GM13976 (cell line): ENCODE data around the gene NR2F2.

Source experiments
- DNase-seq: peaks from one replicate; pipeline ENCODE4 v3.0.0; 2012; ENCODE audit warnings: low spot score
- in situ Hi-C: fragments of 300-500 bp; cut with MboI; formaldehyde crosslinking; loops from one replicate; pipeline ENCODE4 v1.12.0; 2022; ENCODE audit warnings: low sequenced_read_pairs, mixed read lengths, inconsistent platforms; ENCODE audit not compliant: unreplicated experiment
- TF ChIP-seq, protein P1 (sequence below): IDR thresholded peaks from 2 replicates; pipeline ENCODE4 v1.5.1; 2012; ENCODE audit warnings: borderline replicate concordance, mild to moderate bottlenecking; ENCODE audit not compliant: insufficient read depth; ENCODE audit errors: extremely low read depth, missing control alignments, control extremely low read depth

NR2F2 gene

DNA sequence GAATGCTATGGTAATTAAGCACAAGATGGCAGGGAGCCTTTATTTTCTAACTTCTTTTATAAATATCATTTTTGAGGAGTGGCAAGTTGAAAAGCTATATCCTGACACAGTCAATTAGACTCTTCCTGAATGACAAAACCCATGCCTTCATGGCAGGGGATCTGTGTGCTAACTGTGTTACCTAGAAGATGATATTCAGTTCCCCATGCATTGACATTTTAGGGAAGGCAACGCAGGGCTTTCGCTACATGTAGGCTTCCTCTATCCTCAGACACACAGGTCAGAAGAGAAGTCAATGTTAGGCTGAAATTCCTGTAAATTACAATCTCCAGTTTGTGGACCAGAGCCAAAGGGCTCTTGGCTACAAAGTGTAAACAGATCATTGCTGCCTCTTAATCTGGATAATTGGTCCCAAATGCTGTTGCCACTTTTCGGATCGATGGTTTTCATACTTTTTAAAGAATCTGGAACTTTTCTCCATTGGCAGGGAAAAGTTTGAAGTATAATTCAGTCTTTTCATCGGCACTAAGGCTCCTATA lies 22.6 kb upstream of the NR2F2 start:
- TF ChIP-seq, protein P1, sequence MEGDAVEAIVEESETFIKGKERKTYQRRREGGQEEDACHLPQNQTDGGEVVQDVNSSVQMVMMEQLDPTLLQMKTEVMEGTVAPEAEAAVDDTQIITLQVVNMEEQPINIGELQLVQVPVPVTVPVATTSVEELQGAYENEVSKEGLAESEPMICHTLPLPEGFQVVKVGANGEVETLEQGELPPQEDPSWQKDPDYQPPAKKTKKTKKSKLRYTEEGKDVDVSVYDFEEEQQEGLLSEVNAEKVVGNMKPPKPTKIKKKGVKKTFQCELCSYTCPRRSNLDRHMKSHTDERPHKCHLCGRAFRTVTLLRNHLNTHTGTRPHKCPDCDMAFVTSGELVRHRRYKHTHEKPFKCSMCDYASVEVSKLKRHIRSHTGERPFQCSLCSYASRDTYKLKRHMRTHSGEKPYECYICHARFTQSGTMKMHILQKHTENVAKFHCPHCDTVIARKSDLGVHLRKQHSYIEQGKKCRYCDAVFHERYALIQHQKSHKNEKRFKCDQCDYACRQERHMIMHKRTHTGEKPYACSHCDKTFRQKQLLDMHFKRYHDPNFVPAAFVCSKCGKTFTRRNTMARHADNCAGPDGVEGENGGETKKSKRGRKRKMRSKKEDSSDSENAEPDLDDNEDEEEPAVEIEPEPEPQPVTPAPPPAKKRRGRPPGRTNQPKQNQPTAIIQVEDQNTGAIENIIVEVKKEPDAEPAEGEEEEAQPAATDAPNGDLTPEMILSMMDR: no peak
- in situ Hi-C loops: no loop called here
- no peak for DNase-seq

DNA sequence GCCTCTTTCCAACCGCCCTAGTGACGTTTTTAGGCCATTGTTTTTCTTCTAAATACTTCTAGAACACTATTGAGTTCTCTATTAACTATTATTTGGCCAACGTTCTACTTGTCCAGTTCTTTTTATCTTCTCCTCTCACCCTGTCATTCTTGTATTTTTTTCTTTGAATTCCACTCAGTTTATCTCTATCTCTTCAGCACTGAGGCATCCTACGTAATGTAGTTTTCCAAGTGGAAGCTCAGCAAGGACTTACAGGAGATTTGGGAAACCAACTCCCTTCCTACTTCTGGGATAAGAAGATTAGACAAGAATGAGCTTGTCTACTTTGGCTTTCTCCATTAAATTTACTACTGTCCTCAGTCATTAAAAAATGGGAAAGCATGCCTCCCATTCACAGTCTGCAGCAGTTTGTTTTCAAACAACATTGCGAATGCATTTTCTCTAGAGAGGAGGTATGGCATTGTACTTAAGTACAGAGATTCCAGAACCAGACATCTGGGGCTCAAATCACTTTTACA lies 21.3 kb upstream of the NR2F2 start:
- no peak for DNase-seq
- in situ Hi-C loops: no loop called here
- TF ChIP-seq, protein P1: no peak

DNA sequence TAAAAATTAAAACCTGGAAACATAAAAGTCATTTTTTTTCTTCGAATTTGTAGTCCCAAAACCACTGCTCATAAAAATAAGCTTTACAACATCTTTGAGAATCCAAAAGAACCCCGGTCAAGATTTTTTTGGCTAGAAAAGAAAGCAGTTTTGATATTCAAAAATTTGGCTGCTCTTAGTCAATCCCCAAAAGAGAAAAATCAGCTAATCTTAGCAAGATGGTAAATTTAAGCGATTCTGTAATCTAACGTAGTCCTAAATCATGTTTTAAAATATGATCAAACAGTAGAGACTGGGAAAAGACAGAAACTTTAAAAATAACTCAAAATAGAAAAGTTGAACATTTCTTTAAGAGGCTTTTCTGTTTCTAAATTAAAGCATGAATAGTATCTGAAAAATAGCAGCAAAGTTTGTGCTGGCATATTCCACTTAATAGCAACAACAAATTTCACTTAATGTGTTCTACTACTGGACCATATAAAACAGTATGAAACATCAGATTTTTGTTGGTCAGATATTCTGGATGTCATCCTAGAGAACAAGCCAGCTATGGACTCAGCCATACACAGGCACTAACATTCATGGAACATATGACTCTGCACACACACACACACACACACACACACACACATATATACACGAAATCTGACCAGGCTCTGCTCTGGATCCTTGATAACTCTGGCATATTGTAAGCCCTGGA lies 19.1 kb upstream of the NR2F2 start:
- TF ChIP-seq, protein P1: no peak
- no peak for DNase-seq
- in situ Hi-C loops: no loop called here

DNA sequence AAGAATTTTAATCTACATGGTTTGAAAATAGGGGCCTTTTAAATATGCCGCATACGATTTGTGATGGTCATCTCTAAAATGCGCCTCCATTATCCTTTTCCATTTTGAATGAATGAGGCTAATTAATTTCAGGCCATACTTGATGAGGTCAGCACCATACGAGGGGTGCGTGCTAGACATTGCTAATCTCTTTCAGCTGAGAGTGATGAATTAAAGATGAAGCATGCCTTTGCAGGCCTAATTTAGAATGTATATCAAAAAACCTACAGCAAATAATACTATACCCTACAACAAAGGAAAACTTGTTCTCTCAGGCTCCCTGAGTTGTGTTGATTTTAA lies 18.6 kb upstream of the NR2F2 start:
- DNase-seq: no peak
- in situ Hi-C loops: no loop called here
- TF ChIP-seq, protein P1: no peak

DNA sequence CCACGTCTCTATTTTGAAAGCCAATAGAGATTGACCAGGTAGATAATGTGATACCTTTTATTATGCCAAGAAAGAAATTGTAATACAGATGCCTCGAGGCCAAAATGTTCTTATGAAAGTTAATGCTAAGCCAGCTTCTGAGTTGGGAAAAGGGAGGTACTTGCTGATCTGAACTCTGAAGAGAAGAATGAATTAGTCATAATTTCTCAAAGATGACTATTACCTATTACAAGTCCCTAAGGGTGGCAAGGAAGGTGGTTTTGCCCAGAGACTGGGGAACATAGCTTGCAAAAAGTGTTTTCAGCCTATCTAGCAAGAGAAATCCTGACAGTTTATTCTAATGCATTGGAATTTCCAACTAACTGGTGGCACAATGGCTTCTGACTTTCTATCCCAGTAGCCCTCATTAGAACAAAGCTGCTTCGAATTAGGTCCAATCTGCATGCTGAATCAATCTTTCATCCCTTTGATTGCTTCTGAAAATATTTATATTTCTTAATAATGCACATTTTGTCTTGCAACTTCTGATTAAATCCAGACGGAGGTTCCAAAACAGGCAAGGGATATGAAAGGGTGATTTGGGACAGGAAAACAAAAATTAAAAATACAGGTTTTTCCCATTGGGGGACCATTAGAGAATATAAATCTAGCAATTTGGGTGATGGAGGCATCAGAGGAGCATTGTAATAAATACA lies 17.7 kb upstream of the NR2F2 start:
- DNase-seq: no peak
- TF ChIP-seq, protein P1: no peak
- in situ Hi-C loops: no loop called here

DNA sequence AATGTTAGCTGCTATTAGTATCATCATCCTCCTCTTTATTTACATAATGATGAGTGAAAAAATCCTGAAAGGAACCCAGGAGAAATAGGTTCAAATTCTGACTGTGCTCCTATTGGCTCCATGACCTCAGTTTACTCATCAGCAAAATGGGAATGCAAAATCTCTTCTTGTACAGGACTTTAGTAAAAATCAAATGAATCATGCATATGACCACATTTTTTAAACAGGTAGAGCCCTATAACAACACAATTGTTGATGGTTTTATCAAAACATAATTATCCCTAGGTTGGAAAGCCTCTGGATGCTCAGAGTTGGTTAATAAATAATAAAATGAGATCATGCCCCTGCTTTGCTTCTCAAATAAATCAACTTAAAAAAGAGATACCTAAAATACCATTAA lies 16.0 kb upstream of the NR2F2 start:
- TF ChIP-seq, protein P1: no peak
- in situ Hi-C loops: no loop called here
- DNase-seq: no peak
